K562 (cell line): Measurements from ENCODE around the gene ORAI3. TPM values are rescaled to one million over a fixed set of nuclear protein-coding genes. Genes with fewer than 3 reads are reported as not detected.
A peak's percentile ranks its signal among the peaks of the same experiment; 100 is the strongest.

Experiments used
- FOXA3 ChIP-seq, 2 experiments: fragments of 450-650 bp in 1 of 2; sonication (generic) in 1 of 2; formaldehyde crosslinking; IDR thresholded peaks in 1 of 2; conservative IDR thresholded peaks in 1 of 2; 2 replicates each; pipeline versions ENCODE4 v1.4.0 to v1.8.0; 2020 to 2022; ENCODE audit warnings: mild to moderate bottlenecking in 2 of 2, missing genetic modification reagents in 1 of 2
- FOXJ3 ChIP-seq: sonication (generic); formaldehyde crosslinking; IDR thresholded peaks from 2 replicates; pipeline ENCODE4 v1.4.0; 2020; ENCODE audit warnings: mild to moderate bottlenecking, missing genetic modification reagents
- FOXM1 ChIP-seq, 2 experiments: fragments of 450-650 bp in 1 of 2; sonication (generic) in 1 of 2; formaldehyde crosslinking in 1 of 2; IDR thresholded peaks; 2 replicates each; pipeline versions ENCODE4 v1.6.1 to v1.9.0; 2017 to 2022; ENCODE audit warnings: low read depth in 2 of 2, mild to moderate bottlenecking in 2 of 2, missing genetic modification reagents in 1 of 2, moderate library complexity in 1 of 2
- GTF2A2 ChIP-seq: IDR thresholded peaks from 2 replicates; pipeline ENCODE4 v1.6.1; 2016; ENCODE audit warnings: mild to moderate bottlenecking, missing genetic modification characterization, missing compliant biosample characterization
- HIVEP1 ChIP-seq: fragments of 250-450 bp; sonication (Bioruptor Pico); IDR thresholded peaks from 2 replicates; pipeline ENCODE4 v1.4.0; 2020; ENCODE audit warnings: mild to moderate bottlenecking
- NFXL1 ChIP-seq: fragments of 450-650 bp; formaldehyde crosslinking; IDR thresholded peaks from 2 replicates; pipeline ENCODE4 v1.4.0; 2021; ENCODE audit warnings: mild to moderate bottlenecking
- NFYB ChIP-seq: IDR thresholded peaks from 2 replicates; pipeline ENCODE4 v1.6.1; 2011; ENCODE audit warnings: mild to moderate bottlenecking, moderate library complexity; ENCODE audit not compliant: insufficient read length; ENCODE audit errors: extremely low read depth
- SMAD1 ChIP-seq: fragments of 150-350 bp; IDR thresholded peaks from 2 replicates; pipeline ENCODE4 v1.6.1; 2014; ENCODE audit warnings: low read length, low read depth; ENCODE audit not compliant: partially characterized antibody
- SMARCC2 ChIP-seq: fragments of 450-650 bp; IDR thresholded peaks from 2 replicates; pipeline ENCODE4 v1.6.1; 2017; ENCODE audit warnings: antibody characterized with exemption, moderate library complexity, mild to moderate bottlenecking, low read depth
- TCF3 ChIP-seq: sonication (generic); formaldehyde crosslinking; IDR thresholded peaks from 2 replicates; pipeline ENCODE4 v1.4.0; 2020; ENCODE audit warnings: mild to moderate bottlenecking, missing genetic modification reagents
- WHSC1 ChIP-seq: IDR thresholded peaks from one replicate; pipeline ENCODE4 v1.6.1; 2012; ENCODE audit warnings: low read length, control low read depth, inconsistent platforms
- ZBED1 ChIP-seq: IDR thresholded peaks from 2 replicates; pipeline ENCODE4 v1.6.1; 2014
- ZFP36 ChIP-seq: fragments of 150-350 bp; IDR thresholded peaks from 2 replicates; pipeline ENCODE4 v1.6.1; 2018; ENCODE audit warnings: low read length, low read depth; ENCODE audit not compliant: partially characterized antibody
- ZNF174 ChIP-seq: fragments of 250-450 bp; sonication (Bioruptor Pico); IDR thresholded peaks from 2 replicates; pipeline ENCODE4 v1.4.0; 2020; ENCODE audit warnings: mild to moderate bottlenecking
- ZNF445 ChIP-seq: fragments of 250-450 bp; sonication (Bioruptor Pico); IDR thresholded peaks from 2 replicates; pipeline ENCODE4 v1.4.0; 2020; ENCODE audit warnings: low read depth, mild to moderate bottlenecking, moderate library complexity
- polyA plus RNA-seq, 8 experiments: library from polyadenylated mRNA; depleted of rRNA in 4 of 8; stranded (reverse) in 5 of 8; unstranded in 3 of 8; fragments of >200 nt; fragmentation: Nextera tagmentation in 2 of 8; fragmentation: Illumina TruSeq in 1 of 8; extraction: Ambion mirVana in 2 of 8; extraction: Trizol in 1 of 8; gene quantifications; 2 replicates each; pipeline versions ENCODE4 v1.2.1 to v1.2.3, GENCODE V29; 2011 to 2014; ENCODE audit warnings: inconsistent platforms in 1 of 8, missing spikeins in 1 of 8
- total RNA-seq, 7 experiments: library from RNA; depleted of rRNA in 6 of 7; stranded (reverse); fragments of >200 nt in 6 of 7; fragmentation: Illumina TruSeq in 2 of 7; extraction: Trizol in 2 of 7; gene quantifications; 2 replicates each; pipeline versions ENCODE4 v1.2.1 to v1.2.3, GENCODE V29; 2011 to 2021; ENCODE audit warnings: low replicate concordance in 1 of 7
- TF ChIP-seq, protein P1 (sequence below): sonication (generic); formaldehyde crosslinking; IDR thresholded peaks from 2 replicates; pipeline ENCODE4 v1.4.0; 2020; ENCODE audit warnings: mild to moderate bottlenecking, missing genetic modification reagents
- TF ChIP-seq, protein P2 (sequence below): sonication (generic); formaldehyde crosslinking; IDR thresholded peaks from 2 replicates; pipeline ENCODE4 v1.8.0; 2023; ENCODE audit warnings: mild to moderate bottlenecking, missing genetic modification reagents
- TF ChIP-seq, protein P3 (sequence below), 2 experiments: fragments of 450-650 bp; IDR thresholded peaks; 2 replicates each; pipeline ENCODE4 v1.6.1; 2016; ENCODE audit warnings: mild to moderate bottlenecking in 2 of 2, borderline replicate concordance in 1 of 2, low read depth in 1 of 2, moderate library complexity in 1 of 2

The ORAI3 gene
- total and polyA plus RNA-seq, 9 of the 15 experiments (the other 6 are each of a cell fraction or from before 2014, with no cell fraction given), result 4.9 to 23.3 (median 14.1) TPM

DNA sequence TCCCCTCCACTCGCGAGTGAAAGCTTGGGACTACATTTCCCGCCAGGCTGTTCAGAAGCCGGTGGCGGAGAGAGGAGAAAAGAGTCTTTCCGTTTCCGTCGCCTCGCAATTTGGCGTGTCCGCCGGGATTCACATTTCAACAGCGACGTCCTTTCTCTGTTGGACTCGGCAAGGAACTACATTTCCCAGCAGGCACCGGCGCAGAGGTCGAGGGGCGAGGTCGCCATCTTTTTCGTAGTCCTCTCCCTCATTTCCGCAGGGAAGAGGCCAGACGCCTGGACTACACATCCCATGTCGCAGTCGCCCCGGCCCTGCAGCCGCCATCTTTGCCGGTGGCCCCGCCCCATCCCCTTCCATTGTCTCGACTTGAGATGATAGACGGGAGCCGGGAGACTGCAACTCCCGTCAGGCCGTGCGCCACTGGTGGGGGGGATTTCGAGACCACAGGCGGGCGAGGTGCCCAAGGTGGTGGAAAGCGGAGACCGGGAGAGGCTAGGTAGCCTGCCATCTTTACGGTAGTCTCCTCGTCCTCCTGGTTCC is 26.4 kb upstream of the ORAI3 start (continued):
- TF ChIP-seq, protein P1, sequence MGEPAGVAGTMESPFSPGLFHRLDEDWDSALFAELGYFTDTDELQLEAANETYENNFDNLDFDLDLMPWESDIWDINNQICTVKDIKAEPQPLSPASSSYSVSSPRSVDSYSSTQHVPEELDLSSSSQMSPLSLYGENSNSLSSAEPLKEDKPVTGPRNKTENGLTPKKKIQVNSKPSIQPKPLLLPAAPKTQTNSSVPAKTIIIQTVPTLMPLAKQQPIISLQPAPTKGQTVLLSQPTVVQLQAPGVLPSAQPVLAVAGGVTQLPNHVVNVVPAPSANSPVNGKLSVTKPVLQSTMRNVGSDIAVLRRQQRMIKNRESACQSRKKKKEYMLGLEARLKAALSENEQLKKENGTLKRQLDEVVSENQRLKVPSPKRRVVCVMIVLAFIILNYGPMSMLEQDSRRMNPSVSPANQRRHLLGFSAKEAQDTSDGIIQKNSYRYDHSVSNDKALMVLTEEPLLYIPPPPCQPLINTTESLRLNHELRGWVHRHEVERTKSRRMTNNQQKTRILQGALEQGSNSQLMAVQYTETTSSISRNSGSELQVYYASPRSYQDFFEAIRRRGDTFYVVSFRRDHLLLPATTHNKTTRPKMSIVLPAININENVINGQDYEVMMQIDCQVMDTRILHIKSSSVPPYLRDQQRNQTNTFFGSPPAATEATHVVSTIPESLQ, result no peak
- TF ChIP-seq, protein P2, sequence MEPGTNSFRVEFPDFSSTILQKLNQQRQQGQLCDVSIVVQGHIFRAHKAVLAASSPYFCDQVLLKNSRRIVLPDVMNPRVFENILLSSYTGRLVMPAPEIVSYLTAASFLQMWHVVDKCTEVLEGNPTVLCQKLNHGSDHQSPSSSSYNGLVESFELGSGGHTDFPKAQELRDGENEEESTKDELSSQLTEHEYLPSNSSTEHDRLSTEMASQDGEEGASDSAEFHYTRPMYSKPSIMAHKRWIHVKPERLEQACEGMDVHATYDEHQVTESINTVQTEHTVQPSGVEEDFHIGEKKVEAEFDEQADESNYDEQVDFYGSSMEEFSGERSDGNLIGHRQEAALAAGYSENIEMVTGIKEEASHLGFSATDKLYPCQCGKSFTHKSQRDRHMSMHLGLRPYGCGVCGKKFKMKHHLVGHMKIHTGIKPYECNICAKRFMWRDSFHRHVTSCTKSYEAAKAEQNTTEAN (CRISPR knock-in tag), result no peak
- TF ChIP-seq WHSC1, result no peak
- no peak for TF ChIP-seq SMAD1
- TF ChIP-seq TCF3 (CRISPR knock-in tag), result no peak
- no peak for TF ChIP-seq ZNF174 (CRISPR knock-in tag)
- TF ChIP-seq SMARCC2, result no peak
- TF ChIP-seq FOXA3 (CRISPR knock-in tag; conservative IDR thresholded peaks at IDR 0.05 in 1 of 2, IDR thresholded peaks at IDR 0.05 in 1 of 2), result no peak; a peak in 1 of 4 replicates
- TF ChIP-seq, protein P3, sequence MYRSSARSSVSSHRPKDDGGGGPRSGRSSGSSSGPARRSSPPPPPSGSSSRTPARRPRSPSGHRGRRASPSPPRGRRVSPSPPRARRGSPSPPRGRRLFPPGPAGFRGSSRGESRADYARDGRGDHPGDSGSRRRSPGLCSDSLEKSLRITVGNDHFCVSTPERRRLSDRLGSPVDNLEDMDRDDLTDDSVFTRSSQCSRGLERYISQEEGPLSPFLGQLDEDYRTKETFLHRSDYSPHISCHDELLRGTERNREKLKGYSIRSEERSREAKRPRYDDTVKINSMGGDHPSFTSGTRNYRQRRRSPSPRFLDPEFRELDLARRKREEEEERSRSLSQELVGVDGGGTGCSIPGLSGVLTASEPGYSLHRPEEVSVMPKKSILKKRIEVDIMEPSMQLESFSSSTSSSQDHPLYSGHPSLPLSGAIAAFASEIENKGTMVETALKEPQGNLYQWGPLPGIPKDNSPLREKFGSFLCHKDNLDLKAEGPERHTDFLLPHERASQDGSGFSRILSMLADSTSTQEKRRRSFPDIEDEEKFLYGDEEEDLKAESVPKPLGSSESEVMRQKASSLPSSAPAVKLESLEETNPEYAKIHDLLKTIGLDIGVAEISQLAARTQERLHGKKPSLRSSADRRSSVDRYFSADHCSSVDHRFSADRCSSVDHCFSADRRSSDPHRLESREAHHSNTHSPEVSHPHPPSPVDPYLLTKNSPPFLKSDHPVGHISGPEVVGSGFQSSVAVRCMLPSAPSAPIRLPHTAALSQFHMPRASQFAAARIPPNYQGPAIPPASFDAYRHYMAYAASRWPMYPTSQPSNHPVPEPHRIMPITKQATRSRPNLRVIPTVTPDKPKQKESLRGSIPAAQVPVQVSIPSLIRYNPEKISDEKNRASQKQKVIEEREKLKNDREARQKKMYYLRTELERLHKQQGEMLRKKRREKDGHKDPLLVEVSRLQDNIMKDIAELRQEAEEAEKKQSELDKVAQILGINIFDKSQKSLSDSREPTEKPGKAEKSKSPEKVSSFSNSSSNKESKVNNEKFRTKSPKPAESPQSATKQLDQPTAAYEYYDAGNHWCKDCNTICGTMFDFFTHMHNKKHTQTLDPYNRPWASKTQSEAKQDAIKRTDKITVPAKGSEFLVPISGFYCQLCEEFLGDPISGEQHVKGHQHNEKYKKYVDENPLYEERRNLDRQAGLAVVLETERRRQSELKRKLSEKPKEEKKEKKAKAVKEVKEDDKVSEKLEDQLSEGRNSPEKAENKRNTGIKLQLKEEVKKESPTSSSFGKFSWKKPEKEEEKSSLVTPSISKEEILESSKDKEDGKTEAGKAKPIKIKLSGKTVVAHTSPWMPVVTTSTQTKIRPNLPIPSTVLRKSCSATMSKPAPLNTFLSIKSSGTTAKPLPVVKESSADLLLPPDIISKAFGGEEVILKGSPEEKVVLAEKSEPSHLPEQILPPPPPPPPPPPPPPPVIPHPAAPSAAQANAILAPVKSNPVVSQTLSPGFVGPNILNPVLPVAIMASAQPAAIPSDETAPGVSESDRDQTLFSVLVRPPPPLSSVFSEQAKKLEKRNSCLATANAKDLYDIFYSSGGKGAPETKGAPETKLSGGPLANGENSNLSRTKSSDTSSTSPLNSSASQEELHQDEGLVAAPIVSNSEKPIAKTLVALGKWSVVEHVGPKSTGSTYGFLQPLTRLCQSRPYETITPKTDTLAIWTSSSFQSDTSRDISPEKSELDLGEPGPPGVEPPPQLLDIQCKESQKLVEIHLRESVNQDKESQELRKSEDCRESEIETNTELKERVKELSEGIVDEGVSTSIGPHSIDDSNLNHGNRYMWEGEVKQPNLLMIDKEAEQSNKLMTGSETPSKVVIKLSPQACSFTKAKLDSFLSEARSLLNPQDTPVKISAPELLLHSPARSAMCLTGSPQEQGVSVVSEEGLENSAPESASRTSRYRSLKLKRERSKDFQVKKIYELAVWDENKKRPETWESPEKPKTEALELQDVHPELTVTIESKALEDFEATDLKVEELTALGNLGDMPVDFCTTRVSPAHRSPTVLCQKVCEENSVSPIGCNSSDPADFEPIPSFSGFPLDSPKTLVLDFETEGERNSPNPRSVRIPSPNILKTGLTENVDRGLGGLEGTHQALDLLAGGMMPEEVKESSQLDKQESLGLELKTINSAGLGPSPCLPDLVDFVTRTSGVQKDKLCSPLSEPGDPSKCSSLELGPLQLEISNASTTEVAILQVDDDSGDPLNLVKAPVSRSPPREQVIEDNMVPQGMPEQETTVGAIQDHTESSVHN (IDR thresholded peaks at IDR 0.05; ENCODE audit: borderline replicate concordance in 1 of 2, low read depth in 1 of 2), result no peak
- TF ChIP-seq ZBED1, result no peak
- TF ChIP-seq GTF2A2 (tag), result no peak
- no peak for TF ChIP-seq FOXJ3 (CRISPR knock-in tag)
- TF ChIP-seq HIVEP1 (CRISPR knock-in tag), result no peak
- TF ChIP-seq FOXM1 (IDR thresholded peaks at IDR 0.05; ENCODE audit: low read depth), result no peak
- no peak for TF ChIP-seq FOXM1 (CRISPR knock-in tag; IDR thresholded peaks at IDR 0.05; ENCODE audit: low read depth)
- TF ChIP-seq ZNF445 (CRISPR knock-in tag), result no peak
- TF ChIP-seq NFXL1 (CRISPR knock-in tag), result no peak
- TF ChIP-seq ZFP36, result peak; percentile 47
- no peak for TF ChIP-seq NFYB
